Pons (tissue), 1 donor: Measurements from ENCODE around the gene GRID1.
"Not testable (repeated sequence)": the region's sequence is repeated elsewhere in the genome, so short reads cannot be mapped to it uniquely, and the experiment has no call there.

Experiments used
- DNase-seq: peaks from one replicate; pipeline ENCODE4 v3.0.0-alpha.2; 2016; ENCODE audit warnings: low spot score

Gene GRID1

GRCh38 chr10:86035791-86036543 lies 330.6 kb downstream of the GRID1 start:
- no peak for DNase-seq

DNA sequence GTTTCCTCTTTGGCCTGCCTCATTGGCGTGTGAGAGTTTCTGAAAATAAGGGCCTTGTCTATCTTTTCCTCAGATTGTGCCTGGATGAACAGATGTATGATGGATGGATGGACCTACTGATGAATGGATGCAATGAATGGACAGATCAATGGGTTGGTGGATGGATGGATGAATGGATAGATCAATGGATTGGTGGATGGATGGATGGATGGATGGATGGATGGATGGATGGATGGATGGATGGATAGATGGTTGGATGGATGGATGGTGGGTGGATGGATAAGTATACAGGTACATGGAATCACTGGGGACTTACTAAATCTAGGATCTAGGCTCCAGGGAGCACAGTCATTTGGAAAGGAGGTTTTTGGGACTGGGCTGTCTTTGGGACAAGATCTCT lies 331.9 kb downstream of the GRID1 start:
- no peak for DNase-seq

DNA sequence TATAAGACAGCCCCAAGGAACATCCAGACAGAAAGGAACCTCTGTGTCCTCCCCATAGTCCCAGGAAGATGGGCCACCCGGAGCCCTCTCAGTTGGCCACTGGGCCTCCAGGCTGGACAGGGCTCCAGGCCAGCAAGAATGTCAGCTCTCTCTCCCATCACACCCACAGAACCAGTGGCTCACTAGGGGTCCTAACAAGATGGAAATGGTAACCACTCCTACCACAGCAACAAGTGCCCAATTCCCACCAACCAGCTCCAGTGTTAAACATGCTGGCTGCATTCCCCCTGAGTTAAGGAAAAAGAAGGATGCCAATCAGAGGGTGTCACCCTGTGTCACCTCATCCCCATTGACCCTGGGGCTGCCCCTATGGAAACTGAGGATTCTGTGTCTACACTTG lies 333.0 kb downstream of the GRID1 start:
- no peak for DNase-seq

DNA sequence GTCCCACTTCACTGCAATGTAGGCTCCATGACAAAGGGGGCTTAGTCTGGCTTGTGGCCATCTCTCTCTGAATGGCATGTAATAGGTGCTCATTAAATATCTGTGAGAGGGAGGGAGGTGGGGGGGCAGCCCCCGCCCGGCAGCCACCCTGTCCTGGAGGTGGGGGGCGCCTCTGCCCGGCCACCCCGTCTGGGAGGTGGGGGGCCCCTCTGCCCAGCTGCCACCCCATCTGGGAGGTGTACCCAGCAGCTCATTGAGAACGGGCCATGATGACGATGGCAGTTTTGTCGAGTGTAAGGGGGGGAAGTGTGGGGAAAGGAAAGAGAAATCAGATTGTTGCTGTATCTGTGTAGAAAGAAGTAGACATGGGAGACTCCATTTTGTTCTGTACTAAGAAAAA lies 334.5 kb downstream of the GRID1 start:
- not testable (repeated sequence) for DNase-seq

DNA sequence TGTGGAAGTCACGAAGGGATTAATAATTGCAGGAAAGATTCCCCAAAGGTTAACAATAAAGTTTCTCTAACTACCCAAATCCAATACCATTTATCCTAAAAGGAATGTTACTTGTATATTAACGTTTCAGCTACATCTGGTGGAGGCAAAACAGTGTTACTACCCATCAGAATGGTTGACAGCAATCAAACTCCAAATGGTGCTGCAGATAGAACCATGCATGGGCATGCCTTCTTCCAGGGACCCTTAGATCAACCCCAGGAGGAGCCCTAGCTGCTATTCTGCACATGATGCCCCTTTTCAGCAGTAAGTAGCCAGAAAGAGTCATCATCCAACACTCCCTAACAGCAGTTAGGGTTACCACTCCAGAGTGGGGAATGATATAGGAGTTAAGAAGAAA lies 336.3 kb downstream of the GRID1 start:
- no peak for DNase-seq

DNA sequence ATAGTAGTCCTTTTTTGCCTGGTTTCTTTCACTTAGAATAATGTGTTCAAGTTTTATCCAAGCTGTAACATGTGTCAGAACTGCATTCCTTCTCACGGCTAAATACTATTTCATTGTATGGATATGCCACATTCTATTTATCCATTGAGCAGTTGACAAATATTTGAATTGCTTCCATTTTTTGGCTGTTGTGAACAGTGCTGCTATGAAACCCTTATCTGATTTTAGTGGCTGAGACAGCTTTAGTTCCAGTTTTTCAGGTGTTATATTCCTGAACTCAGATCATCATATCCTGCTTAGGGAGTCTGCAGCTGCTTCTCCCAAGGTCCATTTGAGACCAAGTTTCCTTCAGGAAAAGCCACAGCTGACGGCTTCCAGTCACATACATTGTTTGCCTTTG lies 339.2 kb downstream of the GRID1 start:
- DNase-seq, result no peak

DNA sequence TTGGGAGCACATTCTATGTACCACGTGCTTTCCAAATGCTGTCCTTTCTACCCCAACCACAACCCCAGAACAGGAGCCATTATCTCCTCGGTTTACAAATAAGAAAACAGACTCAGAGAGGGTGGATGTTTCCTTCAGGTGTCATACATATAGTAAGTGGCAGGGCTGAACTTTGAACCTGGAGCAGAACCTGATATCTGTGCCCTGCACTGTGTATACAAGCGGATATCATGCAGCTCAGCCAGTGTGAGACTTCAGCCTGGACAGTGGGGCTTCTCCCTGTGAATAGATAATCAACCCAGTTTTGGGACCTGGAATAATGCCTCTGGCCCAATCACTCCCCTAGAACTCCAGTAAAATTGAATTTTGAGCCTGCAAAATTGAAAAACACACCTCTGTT lies 341.1 kb downstream of the GRID1 start:
- DNase-seq, result no peak

GRCh38 chr10:86024281-86025041 lies 342.1 kb downstream of the GRID1 start:
- DNase-seq, result no peak

DNA sequence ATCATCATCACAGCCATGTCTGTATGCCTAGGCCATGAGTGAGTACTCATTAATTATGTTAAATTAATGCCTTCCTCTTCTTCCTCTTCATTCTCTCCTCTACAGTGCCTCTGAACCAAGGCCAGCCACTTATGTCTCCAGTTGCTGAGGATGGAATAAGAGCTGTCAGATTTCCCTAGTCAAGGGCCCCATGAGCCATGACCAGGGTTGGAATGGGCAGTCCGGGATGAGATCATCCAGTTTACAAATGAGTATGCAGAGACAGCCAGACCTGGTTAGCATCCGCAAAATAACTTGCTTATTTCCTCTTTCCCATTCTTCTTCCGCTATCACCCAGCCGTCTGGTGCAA lies 342.7 kb downstream of the GRID1 start:
- DNase-seq, result no peak

- DNase-seq, result no peak
Measured at GRCh38 chr10:86023336-86023735, 343.3 kb downstream of the GRID1 start.

DNA sequence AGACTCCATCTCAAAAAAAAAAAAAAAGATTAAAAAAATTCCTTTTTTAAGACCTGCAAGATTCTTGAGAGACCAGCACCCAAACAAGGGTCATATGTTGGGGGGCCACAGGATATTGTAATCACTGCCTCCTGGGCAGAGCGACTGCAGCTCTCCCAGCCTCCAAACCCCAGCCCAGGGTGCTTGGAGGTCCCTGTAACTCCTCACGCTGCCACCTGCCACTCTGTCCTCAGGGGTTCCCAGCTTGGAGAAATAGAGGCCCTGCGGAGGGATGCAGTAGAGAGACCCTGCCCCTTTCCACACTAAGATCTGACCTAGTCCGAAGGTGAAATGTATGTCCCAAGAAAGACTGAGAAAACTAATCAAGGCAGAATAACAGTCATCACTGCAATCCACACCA lies 343.7 kb downstream of the GRID1 start:
- DNase-seq, result no peak

- DNase-seq, result no peak
Measured at GRCh38 chr10:86020134-86020533, 346.5 kb downstream of the GRID1 start.

GRCh38 chr10:86019141-86019540 lies 347.5 kb downstream of the GRID1 start:
- DNase-seq, result no peak

DNA sequence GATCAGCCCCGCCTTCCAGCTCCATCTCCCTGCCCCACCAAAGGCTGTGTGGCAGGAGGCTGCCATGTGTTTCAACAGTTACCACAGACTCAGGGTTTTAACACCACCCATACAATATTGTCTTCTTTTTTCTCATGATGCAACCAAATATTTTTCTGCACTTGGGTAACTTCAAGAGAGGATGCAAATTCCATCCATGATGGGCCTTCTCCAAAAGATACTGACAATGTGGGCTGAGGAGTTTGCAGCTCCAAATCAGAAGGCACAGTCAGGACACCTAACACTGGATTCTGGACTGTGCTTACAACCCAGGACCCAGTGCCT lies 347.9 kb downstream of the GRID1 start:
- DNase-seq, result no peak

DNA sequence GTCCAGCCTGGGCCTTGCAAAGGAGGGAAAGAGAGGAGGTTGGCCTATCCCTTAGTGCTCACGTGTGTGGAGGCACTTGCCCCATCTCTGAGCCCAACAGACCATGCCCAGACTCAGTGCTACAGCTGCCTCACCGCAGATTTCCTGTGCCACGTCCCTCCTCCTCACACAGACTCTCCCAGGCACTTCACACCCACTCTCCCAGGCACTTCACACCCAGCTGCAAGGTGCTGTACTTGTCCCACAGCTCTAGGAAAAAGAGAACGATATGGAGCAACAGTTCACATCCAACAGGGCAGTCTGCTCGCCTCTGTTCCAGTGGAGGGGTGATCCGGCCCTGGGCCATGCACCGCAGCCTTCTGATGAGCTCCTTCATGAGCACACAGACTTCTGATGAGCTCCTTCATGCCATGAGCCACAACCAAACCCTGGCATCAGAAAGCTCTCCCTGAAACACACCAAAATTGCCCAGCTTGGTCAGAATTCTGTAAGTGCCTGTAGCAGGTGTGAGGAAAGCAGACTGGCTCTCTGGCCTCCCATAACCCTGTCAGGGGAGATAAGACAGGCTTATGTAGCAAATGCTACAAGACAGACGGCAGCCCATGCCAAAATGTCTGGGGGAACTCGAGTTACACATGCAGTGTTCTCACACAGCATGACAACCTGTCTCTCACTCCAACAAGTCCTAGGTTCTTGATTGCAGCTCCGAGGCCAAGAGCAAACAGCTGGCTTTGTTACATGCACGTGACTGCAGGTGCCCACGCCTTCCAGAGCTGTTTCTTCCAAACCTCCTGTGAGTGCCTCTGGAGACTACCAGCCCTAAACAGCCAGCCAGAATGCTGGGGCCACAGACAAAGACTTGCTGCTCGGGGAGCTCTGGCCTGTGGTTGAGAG lies 348.5 kb downstream of the GRID1 start:
- no peak for DNase-seq

DNA sequence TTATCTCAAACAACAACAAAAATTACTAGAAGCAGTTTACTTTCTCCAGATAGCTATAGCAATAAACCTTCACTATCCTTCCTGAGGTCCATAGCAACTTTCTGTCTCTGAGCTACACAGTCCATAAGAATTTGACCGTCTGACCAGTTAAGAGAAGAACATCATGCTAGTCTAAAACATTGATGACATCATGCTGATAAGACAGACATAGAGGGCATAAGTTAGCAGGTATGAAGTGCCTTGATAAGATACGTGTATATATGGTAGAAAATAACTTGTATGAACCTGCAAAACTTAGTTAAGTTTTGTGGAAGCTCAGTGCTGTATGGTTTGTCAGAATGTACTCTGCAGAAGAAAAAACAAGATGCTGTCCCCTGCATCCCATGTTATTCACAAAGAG lies 353.0 kb downstream of the GRID1 start:
- no peak for DNase-seq

DNA sequence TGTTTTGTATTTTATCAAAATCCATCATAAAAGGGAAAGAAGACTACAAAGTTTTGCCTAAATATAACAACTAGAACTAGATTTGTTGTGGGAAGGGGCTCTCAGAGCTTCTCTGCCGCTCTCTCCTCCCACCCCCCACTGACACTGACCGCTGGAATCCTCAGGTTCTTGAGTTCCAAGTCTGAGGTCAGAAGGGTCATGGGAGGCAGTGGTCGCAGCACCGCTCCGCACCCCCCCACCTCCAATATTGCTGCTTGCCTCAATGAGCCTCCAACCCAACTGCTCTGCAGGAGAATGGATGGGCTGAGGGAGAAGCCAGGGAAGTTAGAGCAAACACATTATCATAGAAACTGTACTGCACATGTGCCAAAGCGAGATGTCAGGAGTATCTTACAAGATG lies 359.4 kb downstream of the GRID1 start:
- no peak for DNase-seq

DNA sequence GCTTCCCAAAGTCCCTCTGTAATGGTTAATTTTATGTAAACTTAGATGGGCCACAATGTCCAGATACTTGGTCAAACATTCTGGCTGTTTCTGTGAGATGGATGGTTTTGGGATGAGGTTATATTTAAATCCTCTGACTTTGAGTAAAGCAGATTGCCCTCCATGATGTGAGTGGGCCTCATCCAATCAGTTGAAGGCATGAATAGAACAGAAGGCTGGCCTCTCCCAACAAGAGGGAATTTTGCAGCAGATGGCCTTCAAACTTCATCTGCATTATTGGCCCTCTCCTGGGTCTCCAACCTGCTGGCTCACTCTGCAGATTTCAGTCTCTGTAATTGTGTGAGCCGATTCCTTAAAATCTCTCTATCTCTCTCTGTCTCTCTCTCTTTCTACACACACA lies 362.3 kb downstream of the GRID1 start:
- no peak for DNase-seq

GRCh38 chr10:86003201-86003621 lies 363.4 kb downstream of the GRID1 start:
- DNase-seq, result no peak

- DNase-seq, result peak; percentile 81
Measured at GRCh38 chr10:86001521-86001920, 365.1 kb downstream of the GRID1 start.

GRCh38 chr10:85997544-85997943 lies 369.1 kb downstream of the GRID1 start:
- DNase-seq, result no peak

GRCh38 chr10:85995791-85996190 lies 370.8 kb downstream of the GRID1 start:
- peak; percentile 67 for DNase-seq
